Glomerular visceral epithelial cell (primary cell): Measurements from ENCODE around the gene UPF1.
A peak's percentile ranks its signal among the peaks of the same experiment; 100 is the strongest.
"Not testable (repeated sequence)": the region's sequence is repeated elsewhere in the genome, so short reads cannot be mapped to it uniquely, and the experiment has no call there.

Experiments used
- DNase-seq: peaks from one replicate; pipeline ENCODE4 v3.0.0-alpha.2; 2016; ENCODE audit errors: extremely low spot score

Gene UPF1

DNA sequence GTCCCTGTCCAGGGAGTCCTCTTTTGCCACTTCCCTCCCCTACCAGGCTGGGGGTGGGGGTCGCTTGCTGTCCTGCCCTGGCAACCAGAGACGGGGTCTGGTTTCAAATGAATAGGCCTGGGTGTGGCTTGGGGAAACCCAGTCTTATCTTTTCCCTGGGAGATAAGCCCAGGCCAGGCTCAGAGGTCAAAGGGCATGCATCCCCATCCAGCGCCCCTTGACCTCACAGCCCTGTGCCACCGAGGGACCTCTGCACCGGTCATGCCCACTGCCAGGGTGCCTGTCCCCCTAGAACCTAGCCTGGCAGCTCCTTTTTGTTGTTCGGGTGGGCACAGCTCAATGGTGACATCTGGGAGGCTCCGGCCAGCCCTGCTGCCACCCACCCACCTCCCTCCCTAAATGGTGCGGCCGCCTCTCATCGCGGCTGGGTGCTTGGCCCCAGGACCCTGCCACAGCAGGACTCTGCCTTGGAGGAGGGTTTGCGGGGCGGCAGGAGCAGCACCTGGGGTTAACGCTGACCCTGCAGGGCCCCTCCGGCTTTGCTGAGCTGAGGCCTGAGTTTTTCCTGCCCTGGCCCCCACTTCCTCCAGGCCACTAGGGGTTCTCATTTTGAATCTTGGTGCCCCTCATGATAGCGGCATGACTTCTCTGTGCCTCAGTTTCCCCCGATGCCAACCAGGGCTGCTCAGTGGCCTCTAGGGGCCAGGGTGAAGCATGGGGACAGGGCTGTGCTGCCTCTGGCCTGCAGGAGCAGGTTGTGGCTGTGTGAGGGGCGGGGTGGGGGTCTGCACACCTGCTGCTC is 67.0 kb downstream of the UPF1 start:
- no peak for DNase-seq

- no peak for DNase-seq
Observed at GRCh38 chr19:18899624-18900560, 68.1 kb downstream of the UPF1 start.

DNA sequence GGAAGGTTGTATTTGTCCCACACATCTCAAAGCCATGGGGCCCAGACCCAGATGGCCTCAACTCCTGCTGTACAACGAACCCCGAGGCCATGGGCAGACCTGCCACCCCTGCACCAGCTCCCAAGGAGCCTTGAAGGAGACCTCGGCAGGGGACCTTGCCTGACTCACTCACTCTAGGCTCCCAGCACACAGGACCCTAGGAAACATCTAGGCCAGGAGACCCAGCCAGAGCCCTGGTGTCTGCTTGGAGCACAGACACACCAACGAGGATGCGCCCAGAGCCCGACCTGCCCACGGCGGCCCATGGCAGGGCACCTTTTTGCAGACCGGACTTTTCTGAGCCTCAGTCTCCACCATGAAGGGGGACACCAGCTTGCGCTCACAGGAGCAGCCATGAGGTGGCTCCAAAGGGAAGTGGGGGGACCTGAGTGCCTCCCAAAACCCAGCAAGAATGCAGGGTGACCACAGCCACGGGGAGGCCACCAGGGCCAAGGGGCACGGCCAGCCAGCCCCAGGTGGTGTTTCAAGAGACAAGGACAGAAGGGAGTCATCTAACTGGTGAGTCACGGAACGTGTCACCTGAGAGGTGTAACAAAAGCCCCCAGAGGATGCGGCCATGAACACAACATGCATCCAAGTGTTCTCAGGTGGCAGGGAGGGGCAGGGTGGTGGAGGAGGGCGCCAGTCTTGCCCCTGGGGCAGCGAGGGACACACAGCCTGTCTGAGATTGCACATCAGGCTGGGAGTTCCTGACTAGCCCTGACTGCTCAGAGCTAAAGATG is 69.1 kb downstream of the UPF1 start:
- DNase-seq: no peak

DNA sequence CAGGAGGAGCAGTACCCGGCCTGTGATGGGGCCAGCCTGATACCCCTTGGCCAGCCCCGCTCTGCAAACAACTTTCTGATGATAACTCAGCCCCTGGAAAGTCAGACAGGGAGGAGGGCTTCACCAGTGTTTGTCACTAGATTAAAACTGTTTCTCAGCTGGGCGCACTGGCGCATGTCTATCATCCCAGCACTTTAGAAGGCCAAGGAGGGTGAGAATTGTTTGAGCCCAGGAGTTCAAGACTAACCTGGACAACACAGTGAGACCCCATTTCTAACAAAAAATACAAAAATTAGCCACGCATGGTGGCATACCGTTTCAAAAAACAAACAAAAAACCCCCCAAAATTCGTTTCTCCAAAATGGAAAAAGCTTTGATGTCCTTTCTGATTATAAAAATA is 69.7 kb downstream of the UPF1 start:
- DNase-seq: no peak

- DNase-seq: not testable (repeated sequence)
Observed at GRCh38 chr19:18902519-18902918, 70.8 kb downstream of the UPF1 start.

GRCh38 chr19:18903156-18904037 is 71.6 kb downstream of the UPF1 start:
- DNase-seq: no peak

DNA sequence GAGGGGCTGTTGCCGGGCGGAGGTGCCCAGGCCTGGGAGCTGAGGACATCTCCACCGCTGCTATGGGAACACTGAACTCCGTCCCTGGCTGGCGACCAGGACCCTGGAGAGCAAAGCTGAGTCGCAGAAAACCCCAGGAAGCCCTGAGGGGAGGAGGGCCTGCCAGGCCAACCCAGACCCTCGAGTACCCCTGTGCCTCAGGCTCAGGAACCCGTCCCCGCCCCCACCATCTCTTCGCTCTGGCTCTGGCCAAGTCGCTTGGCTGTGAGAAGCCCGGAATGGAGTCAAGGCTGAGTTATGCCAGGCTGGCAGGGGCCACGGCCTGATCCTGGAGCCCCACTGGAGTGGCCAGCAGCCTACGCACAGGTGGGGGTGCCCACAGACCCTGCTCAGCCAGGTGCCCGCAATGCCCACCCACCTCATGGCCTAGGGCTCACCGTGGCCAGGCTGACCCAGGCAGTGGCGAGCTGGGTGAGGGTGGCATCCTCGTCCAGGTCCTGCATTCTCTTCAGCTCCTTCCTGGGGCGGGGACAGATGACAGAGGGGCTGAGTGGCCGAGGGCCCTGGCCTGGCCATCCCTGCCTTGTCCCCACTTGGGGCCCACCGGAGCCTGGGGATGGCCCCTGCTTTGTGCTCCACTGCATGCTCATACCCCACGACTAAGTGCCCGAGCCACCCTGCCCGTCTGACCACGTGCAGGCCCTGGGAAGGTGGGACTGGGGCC is 72.7 kb downstream of the UPF1 start:
- DNase-seq: no peak

GRCh38 chr19:18905058-18905456 is 73.3 kb downstream of the UPF1 start:
- no peak for DNase-seq

DNA sequence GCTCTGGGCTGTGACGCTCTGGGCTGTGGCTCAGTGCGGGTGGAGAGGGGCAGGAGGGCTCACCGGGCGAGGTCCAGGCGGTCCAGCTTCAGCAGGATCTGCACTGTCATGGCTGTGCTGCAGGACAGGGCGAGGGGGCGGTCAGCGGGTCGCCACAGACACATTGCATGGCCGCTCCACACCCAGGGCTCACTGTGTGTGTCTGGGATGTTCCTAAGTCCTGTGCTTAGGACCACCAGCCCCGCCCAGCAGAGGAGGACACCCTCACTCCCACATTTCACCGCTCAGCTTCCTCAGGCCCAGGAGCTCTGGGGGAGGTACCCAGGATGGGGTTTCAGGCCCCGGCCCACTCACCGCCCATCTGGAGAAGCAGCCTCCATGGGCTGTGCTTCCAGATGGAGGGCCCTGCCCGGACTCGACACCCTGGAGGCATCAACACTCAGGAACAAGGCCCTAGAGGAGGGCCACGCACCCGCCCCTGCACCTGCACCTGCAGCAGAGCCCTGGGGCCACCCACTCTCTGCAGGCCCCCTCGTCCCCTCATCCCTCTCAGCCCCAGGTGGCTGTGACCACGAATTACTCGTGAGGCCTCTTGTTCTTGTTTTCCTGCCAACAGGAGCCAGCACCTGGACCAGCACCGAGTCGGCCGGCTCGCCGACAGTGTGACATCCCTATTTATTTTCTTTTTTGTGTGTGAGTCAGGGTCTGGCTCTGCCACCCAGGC is 73.9 kb downstream of the UPF1 start:
- DNase-seq: no peak

- DNase-seq: no peak
Observed at GRCh38 chr19:18906605-18907519, 75.1 kb downstream of the UPF1 start.

DNA sequence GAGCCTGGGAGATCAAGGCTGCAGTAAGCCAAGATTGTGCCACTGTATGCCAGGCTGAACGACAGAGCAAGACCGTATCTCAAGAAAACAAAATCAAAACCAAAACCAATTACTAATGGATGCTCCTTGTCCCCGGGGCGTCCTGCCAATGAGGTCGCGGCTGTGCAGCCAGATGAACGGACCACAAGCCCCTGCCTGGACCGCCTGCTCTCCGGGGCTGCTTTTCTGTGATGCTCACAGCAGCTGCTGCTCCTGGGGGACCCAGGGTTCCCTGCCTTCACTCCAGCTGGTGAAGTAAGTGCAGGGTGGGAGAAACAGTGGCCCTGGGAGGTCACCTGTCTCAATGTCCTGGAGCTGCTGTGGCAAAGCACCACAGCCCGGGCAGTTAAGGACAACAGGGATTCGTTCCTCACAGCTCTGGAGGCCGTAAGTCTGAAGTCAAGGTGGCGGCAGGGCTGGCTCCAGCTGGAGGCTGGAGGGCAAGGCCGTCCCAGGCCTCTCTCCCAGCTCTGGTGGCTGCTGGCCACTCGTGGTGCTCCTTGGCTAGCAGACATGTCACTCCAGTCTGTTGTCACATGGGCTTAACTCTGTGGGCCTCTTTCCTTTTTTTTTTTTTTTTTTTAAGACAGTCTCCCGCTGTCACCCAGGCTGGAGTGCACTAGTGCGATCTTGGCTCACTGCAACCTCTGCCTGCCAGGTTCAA is 77.3 kb downstream of the UPF1 start:
- DNase-seq: no peak

DNA sequence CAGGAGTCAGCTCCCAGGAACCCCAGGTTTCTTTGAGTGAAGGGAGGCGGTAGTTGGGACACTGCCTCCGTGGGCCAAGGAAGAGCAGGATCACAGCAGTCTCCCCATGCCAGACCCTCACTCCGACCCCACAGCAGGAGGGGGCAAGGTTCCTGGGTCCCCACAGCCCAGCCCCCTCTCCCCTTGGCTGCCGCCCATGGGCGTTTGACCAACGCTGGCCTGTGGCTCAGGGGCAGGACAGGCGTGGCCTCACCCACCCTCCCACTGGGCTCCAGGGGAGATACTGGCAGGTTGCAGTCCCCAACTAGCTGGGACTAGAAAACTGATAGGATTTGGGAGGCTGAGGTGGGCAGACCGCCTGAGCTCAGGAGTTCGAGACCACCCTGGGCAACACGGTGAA is 78.3 kb downstream of the UPF1 start:
- DNase-seq: no peak

DNA sequence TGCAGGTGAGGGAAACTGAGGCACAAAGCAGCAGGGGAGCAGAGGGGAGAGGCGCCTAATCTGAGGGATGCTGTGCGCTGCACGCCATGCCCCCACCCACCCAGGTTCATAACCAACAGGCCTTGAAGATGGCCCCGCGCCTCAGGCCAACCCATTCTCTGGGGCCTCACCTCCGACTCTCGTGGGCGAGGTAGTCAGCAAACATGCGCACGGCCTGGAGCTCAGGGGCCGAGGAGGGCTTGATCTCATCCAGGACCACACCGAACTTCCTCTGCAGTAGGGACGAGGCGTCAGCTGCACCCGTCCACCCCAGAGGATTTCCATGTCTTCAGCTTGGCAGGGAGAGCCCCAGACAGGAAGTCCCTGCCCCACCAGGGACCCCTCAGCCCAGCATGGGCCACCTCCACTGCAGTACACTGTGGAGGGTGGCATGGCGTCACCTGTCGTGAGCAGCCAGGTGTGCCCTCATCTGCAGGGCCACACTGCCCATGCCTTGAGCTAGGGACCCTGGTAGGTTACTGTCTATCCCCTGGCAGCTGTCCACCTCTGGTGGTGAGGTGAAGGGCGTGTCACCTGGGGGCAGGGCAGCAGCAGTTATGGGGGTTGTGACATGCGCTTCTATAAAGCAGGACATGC is 79.2 kb downstream of the UPF1 start:
- no peak for DNase-seq

DNA sequence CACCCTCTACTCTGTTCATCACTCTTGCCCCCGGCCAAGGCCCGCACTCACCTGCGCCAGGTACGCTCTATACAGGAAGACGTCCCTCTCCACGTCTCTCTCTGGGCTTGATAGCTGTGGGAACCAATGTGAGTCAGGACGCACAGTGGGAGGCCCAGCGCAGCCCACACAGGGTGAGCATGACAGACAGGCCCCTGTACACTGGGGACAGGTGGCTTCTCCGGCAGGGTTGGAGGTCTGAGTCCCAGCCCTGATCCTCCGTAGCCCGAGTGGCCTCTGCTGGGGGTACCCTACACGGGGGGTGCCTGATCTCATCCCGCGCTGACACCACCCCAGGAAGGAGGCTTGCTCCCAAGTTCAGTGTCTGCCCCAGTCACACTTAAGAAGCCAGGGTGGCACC is 81.2 kb downstream of the UPF1 start:
- no peak for DNase-seq

- DNase-seq: no peak
Observed at GRCh38 chr19:18913466-18913865, 81.7 kb downstream of the UPF1 start.

DNA sequence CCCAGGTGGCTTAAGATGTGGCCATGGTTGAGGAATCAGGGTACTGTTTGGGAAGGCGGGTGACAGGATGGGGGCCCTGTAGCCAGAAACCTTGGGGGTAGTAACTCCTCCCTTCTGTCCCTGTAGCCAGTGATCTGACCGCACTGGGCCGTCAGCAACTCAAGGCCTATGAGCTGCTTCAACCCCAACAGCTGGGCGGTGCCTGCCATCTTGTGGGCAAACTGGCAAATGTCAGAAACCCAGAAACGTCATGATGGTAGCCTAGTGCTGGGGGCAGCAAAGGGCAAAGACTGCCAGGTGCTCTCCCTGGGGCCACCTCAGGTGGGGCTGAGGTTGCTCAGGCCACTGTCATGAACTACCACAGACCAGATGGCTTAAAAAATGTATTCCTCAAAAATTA is 83.9 kb downstream of the UPF1 start:
- DNase-seq: peak; percentile 42

- DNase-seq: not testable (repeated sequence)
Observed at GRCh38 chr19:18917593-18917992, 85.8 kb downstream of the UPF1 start.
